GM23338 (cell line): ENCODE data around the gene CAPNS1. TPM values are rescaled to one million over a fixed set of nuclear protein-coding genes. Genes with fewer than 3 reads are reported as not detected.

Source experiments
- POLR2AphosphoS5 ChIP-seq: IDR thresholded peaks from 2 replicates; pipeline ENCODE4 v1.6.1; 2016; ENCODE audit warnings: antibody characterized with exemption, low read depth
- polyA plus RNA-seq: library from polyadenylated mRNA; unstranded; fragments of >200 nt; fragmentation: Nextera tagmentation; extraction: Ambion mirVana; gene quantifications from 2 replicates; pipeline ENCODE4 v1.2.1, GENCODE V29; 2016
- total RNA-seq: library from RNA; depleted of rRNA; stranded (reverse); fragments of >200 nt; shearing (Covaris generic); gene quantifications from 2 replicates; pipeline ENCODE4 v1.2.3, GENCODE V29; 2014; rRNA removed

Gene CAPNS1
- total and polyA plus RNA-seq, 2 experiments from 2014 or later: 123 to 227 TPM

DNA sequence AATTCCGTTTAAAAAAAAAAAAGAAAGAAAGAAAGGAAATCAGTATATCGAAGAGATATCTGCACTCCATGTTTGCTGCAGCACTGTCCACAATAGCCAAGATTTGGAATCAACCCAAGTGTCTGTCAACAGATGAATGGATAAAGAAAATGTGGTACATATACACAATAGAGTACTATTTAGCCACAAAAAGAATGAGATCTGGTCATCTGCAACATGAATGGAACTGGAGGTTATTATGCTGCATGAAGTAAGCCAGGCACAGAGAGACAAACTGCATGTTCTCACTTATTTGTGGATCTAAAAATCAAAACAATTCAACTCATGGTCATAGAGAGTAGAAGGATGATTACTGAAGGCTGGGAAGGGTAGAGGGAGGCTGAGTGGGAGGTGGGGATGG lies 58.3 kb downstream of the CAPNS1 start (continued):
- TF ChIP-seq POLR2AphosphoS5: no peak

Other genes starting within 250 kb of the CAPNS1 start
- gene NFKBID, start 239.5 kb upstream of the CAPNS1 start, total RNA-seq: 8.7 and 15.7 TPM in 2 replicates
- gene NFKBID, start 239.5 kb upstream of the CAPNS1 start, polyA plus RNA-seq: 10.5 and 12.1 TPM in 2 replicates
- gene HCST, start 237.5 kb upstream of the CAPNS1 start, total RNA-seq: not detected in 2 replicates
- gene HCST, start 237.5 kb upstream of the CAPNS1 start, polyA plus RNA-seq: 2.1 and 6.7 TPM in 2 replicates
- not detected in 2 replicates for gene TYROBP, start 231.8 kb upstream of the CAPNS1 start, total RNA-seq
- 0.99 TPM in 1 of 2 replicates, not detected in the other for gene TYROBP, start 231.8 kb upstream of the CAPNS1 start, polyA plus RNA-seq
- 15.1 and 18.2 TPM in 2 replicates for gene LRFN3, start 203.7 kb upstream of the CAPNS1 start, total RNA-seq
- 5.8 and 6.0 TPM in 2 replicates for gene LRFN3, start 203.7 kb upstream of the CAPNS1 start, polyA plus RNA-seq
- 45.8 and 55.9 TPM in 2 replicates for gene SDHAF1, start 144.9 kb upstream of the CAPNS1 start, total RNA-seq
- gene SDHAF1, start 144.9 kb upstream of the CAPNS1 start, polyA plus RNA-seq: 19.9 TPM in 2 replicates
- 24.1 and 26.1 TPM in 2 replicates for gene SYNE4, start 131.3 kb upstream of the CAPNS1 start, total RNA-seq
- gene SYNE4, start 131.3 kb upstream of the CAPNS1 start, polyA plus RNA-seq: 47.3 and 49.8 TPM in 2 replicates
- 28.5 and 33.6 TPM in 2 replicates for gene ALKBH6, start 125.9 kb upstream of the CAPNS1 start, total RNA-seq
- gene ALKBH6, start 125.9 kb upstream of the CAPNS1 start, polyA plus RNA-seq: 51.4 and 54.6 TPM in 2 replicates
- gene CLIP3, start 107.2 kb upstream of the CAPNS1 start, total RNA-seq: 12.4 and 19.1 TPM in 2 replicates
- 15.1 and 15.2 TPM in 2 replicates for gene CLIP3, start 107.2 kb upstream of the CAPNS1 start, polyA plus RNA-seq
- 10.3 and 12.7 TPM in 2 replicates for gene THAP8, start 85.8 kb upstream of the CAPNS1 start, total RNA-seq
- 12.2 and 13.7 TPM in 2 replicates for gene THAP8, start 85.8 kb upstream of the CAPNS1 start, polyA plus RNA-seq
- 41.0 and 45.4 TPM in 2 replicates for gene WDR62, start 85.2 kb upstream of the CAPNS1 start, total RNA-seq
- gene WDR62, start 85.2 kb upstream of the CAPNS1 start, polyA plus RNA-seq: 13.3 and 14.1 TPM in 2 replicates
- gene OVOL3, start 28.9 kb upstream of the CAPNS1 start, total RNA-seq: not detected in 2 replicates
- not detected in 2 replicates for gene OVOL3, start 28.9 kb upstream of the CAPNS1 start, polyA plus RNA-seq
- gene POLR2I, start 25.2 kb upstream of the CAPNS1 start, total RNA-seq: 94.0 and 110 TPM in 2 replicates
- 413 and 427 TPM in 2 replicates for gene POLR2I, start 25.2 kb upstream of the CAPNS1 start, polyA plus RNA-seq
- gene TBCB, start 24.6 kb upstream of the CAPNS1 start, total RNA-seq: 254 and 275 TPM in 2 replicates
- gene TBCB, start 24.6 kb upstream of the CAPNS1 start, polyA plus RNA-seq: 277 and 290 TPM in 2 replicates
- gene COX7A1, start 12.4 kb downstream of the CAPNS1 start, total RNA-seq: 0.52 TPM in 1 of 2 replicates, not detected in the other
- gene COX7A1, start 12.4 kb downstream of the CAPNS1 start, polyA plus RNA-seq: 5.5 and 6.3 TPM in 2 replicates
- gene ZNF565, start 74.6 kb downstream of the CAPNS1 start, total RNA-seq: 2.4 TPM in 2 replicates
- 1.9 and 3.2 TPM in 2 replicates for gene ZNF565, start 74.6 kb downstream of the CAPNS1 start, polyA plus RNA-seq
- gene ZNF146, start 75.0 kb downstream of the CAPNS1 start, total RNA-seq: 227 and 249 TPM in 2 replicates
- gene ZNF146, start 75.0 kb downstream of the CAPNS1 start, polyA plus RNA-seq: 111 and 143 TPM in 2 replicates
- 9.5 and 10.4 TPM in 2 replicates for gene ZFP14, start 239.1 kb downstream of the CAPNS1 start, total RNA-seq
- 8.6 and 9.0 TPM in 2 replicates for gene ZFP14, start 239.1 kb downstream of the CAPNS1 start, polyA plus RNA-seq